ENCODE measurements around the gene LSM10.

LSM10 gene

DNA sequence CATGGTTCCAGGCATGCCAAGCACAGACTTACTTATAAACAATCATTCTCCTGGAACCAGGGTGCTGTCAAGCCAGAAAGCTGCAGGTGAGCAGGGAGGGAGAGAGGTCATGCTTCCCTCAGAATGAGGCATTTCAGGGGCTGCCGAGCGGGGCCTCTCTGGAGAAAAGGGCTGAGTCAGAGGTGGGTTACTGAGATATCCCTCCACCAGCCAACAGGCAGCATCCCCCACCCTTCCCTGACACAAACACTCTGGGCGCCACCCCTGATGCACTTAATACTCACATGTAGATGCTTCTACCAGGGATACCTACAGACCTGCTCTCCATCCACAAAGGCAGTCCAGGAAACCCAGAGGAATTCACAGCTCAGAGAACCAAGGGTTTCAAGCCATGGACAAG lies 25.1 kb downstream of the LSM10 start:
- TF ChIP-seq, protein P1, sequence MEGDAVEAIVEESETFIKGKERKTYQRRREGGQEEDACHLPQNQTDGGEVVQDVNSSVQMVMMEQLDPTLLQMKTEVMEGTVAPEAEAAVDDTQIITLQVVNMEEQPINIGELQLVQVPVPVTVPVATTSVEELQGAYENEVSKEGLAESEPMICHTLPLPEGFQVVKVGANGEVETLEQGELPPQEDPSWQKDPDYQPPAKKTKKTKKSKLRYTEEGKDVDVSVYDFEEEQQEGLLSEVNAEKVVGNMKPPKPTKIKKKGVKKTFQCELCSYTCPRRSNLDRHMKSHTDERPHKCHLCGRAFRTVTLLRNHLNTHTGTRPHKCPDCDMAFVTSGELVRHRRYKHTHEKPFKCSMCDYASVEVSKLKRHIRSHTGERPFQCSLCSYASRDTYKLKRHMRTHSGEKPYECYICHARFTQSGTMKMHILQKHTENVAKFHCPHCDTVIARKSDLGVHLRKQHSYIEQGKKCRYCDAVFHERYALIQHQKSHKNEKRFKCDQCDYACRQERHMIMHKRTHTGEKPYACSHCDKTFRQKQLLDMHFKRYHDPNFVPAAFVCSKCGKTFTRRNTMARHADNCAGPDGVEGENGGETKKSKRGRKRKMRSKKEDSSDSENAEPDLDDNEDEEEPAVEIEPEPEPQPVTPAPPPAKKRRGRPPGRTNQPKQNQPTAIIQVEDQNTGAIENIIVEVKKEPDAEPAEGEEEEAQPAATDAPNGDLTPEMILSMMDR (conservative IDR thresholded peaks at IDR 0.05; ENCODE audit: control insufficient read depth, insufficient read depth, low read depth, low read length), result no peak
- DNase-seq (ENCODE audit: low read depth), result no peak
- no peak overlapping the region for H3K4me3 ChIP-seq (ENCODE audit: control insufficient read depth, low read depth, low read length)

DNA sequence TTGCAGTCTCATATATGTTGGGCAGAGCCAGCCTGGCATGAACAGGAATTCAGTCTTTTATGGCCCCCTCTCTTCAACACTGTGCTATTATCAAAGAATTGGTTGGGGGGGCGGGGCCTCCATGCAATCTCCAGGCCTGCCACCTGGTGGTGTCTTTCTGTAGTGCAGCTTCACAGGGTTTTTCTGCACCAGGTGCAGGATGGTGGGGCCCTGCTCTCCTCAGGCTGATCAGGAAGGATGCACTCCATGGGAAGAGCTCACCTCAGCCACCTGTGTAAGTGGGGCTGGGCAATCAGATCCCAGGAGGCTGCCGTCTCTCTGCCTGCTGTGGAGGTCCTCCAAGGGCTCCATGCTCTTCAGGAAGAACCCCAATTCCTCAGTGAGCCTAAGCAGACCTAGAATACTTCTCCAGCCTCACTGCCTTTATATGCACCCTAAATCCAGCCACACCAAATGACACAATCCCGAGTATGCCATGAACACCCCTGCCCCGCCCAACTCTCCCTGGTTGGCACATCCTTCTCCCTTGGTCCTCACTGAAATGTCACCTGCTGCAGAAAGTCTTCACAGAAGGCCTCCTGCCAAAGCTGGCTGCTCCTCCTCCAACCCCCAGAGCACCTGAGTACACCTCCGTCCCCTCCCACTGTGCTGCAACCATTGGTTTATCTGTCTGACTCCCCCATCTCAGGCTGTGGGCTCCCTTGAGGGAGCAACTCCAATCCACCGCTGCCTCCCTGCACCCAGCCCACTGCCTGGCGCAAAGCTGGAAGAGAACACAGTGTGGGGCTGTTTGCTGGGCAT lies 28.4 kb downstream of the LSM10 start:
- H3K4me3 ChIP-seq (ENCODE audit: control insufficient read depth, low read depth, low read length), result no peak overlapping the region
- TF ChIP-seq, protein P1 (conservative IDR thresholded peaks at IDR 0.05; ENCODE audit: control insufficient read depth, insufficient read depth, low read depth, low read length), result peak; percentile 88
- peak; percentile 63 for DNase-seq (ENCODE audit: low read depth)

DNA sequence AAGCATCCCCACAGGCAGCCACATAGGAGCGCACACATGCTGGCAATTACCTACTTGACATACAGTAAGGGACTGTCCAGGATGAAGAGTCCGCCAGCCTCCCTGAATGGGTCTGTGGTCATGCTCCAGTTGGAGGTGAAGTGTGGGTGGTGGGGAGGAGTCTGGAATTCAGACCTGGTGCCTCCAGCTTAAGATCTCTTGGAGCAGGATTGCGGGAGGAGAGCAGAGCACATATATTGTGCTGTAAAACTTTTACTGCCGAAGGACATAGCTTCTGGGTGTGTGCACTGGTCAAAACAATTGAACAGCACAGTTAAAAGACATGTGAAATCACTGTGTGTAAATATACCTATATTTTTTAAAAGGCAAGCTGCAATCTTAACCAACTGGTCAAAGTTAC lies 29.9 kb downstream of the LSM10 start:
- TF ChIP-seq, protein P1 (conservative IDR thresholded peaks at IDR 0.05; ENCODE audit: control insufficient read depth, insufficient read depth, low read depth, low read length), result no peak
- no peak for DNase-seq (ENCODE audit: low read depth)
- no peak overlapping the region for H3K4me3 ChIP-seq (ENCODE audit: control insufficient read depth, low read depth, low read length)

DNA sequence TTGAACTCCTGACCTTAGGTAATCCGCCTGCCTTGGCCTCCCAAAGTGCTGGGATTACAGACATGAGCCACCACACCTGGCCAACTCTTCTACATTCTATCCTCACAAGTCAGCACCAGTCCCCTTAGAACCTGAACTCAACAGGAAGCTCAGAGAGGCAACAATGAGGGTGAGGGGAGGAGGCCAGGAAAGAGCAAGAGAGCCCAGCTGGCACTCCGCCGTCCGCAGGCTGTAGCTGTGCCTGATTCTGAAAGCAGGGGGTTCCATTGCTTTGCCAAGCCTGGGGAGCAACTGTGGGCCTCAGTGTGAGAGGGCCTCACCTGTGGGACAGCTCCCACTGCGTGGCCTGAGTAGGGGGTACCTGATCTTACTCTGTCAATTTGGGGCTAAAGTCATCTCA lies 30.6 kb downstream of the LSM10 start:
- TF ChIP-seq, protein P1 (conservative IDR thresholded peaks at IDR 0.05; ENCODE audit: control insufficient read depth, insufficient read depth, low read depth, low read length), result no peak
- no peak overlapping the region for H3K4me3 ChIP-seq (ENCODE audit: control insufficient read depth, low read depth, low read length)
- no peak for DNase-seq (ENCODE audit: low read depth)

DNA sequence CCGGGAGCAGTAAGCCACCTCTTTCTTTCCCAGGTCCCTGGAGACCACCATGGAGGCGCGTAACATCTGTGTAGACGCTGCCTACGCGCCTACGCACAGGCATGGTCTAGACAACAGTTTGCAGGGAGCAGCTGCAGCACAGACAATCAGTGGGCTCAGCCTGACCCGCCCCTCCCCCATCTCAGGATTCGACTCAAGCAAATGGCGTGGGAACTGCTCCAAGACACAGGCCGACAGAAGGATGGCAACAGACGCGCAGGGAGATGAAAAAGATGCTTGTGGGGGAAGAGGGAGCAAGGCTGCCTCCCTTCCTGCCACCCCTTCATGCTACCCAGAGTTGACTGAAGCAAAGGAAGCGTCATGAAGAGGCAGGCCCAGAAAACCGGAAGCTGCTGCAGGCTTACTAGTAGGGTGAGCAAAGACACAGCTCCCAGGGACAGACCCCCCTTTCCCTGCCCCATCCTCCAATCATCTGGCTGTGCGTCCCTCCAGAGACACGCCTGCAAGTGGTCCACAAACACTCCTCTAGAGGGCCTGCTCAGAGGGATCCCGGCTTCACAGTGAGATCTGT lies 31.5 kb downstream of the LSM10 start:
- TF ChIP-seq, protein P1 (conservative IDR thresholded peaks at IDR 0.05; ENCODE audit: control insufficient read depth, insufficient read depth, low read depth, low read length), result no peak
- DNase-seq (ENCODE audit: low read depth), result peak; percentile 64

DNA sequence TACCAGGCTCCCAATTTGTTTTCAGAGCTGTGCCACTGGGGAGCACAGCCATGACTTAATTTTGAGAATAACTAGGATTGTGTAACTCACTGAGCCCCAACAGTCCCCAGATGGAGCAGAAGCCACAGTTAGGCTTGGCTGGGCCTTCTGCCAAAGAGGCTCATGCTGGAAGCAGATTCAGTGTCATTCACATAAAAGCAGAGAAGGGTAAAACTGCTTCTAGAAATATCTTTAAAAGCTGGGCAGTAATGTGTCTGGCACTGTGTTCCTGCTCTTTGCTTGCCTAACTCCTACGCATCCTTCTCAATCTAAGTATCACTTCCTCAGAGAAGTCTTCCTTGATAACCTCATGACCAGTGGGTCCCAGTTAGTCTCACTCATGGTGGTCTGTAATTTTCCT lies 32.3 kb downstream of the LSM10 start:
- H3K4me3 ChIP-seq (ENCODE audit: control insufficient read depth, low read depth, low read length), result no peak overlapping the region
- TF ChIP-seq, protein P1 (conservative IDR thresholded peaks at IDR 0.05; ENCODE audit: control insufficient read depth, insufficient read depth, low read depth, low read length), result no peak
- DNase-seq (ENCODE audit: low read depth), result peak; percentile 86

More for the DNA sequence above, 31.5 kb downstream of the LSM10 start:
- H3K4me3 ChIP-seq (ENCODE audit: control insufficient read depth, low read depth, low read length), result no peak overlapping the region
